ENCODE measurements around the gene TTLL5. TPM values are rescaled to one million over a fixed set of nuclear protein-coding genes. Genes with fewer than 3 reads are reported as not detected.

TTLL5 gene
- total RNA-seq, 1 donor, result 29.5 TPM

- TF ChIP-seq CTCF (IDR thresholded peaks at IDR 0.05; ENCODE audit: insufficient read depth, low read length), result no peak
- peak; percentile 51 for DNase-seq (ENCODE audit: low read depth)
- no peak overlapping the region for H3K4me3 ChIP-seq (ENCODE audit: low read depth, low read length)
Observed at GRCh38 chr14:75871181-75871880, 210.3 kb downstream of the TTLL5 start.

- DNase-seq (ENCODE audit: low read depth), result no peak
- TF ChIP-seq CTCF (IDR thresholded peaks at IDR 0.05; ENCODE audit: insufficient read depth, low read length), result no peak
- no peak overlapping the region for H3K4me3 ChIP-seq (ENCODE audit: low read depth, low read length)
Observed at GRCh38 chr14:75875958-75876357, 214.9 kb downstream of the TTLL5 start.

- TF ChIP-seq CTCF (IDR thresholded peaks at IDR 0.05; ENCODE audit: insufficient read depth, low read length), result no peak
- H3K4me3 ChIP-seq (ENCODE audit: low read depth, low read length), result no peak overlapping the region
- peak; percentile 71 for DNase-seq (ENCODE audit: low read depth)
Observed at GRCh38 chr14:75876530-75876929, 215.5 kb downstream of the TTLL5 start.

GRCh38 chr14:75877292-75877691 is 216.2 kb downstream of the TTLL5 start:
- TF ChIP-seq CTCF (IDR thresholded peaks at IDR 0.05; ENCODE audit: insufficient read depth, low read length), result no peak
- no peak overlapping the region for H3K4me3 ChIP-seq (ENCODE audit: low read depth, low read length)
- DNase-seq (ENCODE audit: low read depth), result peak; percentile 99

- DNase-seq (ENCODE audit: low read depth), result no peak
- TF ChIP-seq CTCF (IDR thresholded peaks at IDR 0.05; ENCODE audit: insufficient read depth, low read length), result no peak
- no peak overlapping the region for H3K4me3 ChIP-seq (ENCODE audit: low read depth, low read length)
Observed at GRCh38 chr14:75877884-75878283, 216.8 kb downstream of the TTLL5 start.

- peak; percentile 91 for DNase-seq (ENCODE audit: low read depth)
- no peak overlapping the region for H3K4me3 ChIP-seq (ENCODE audit: low read depth, low read length)
- TF ChIP-seq CTCF (IDR thresholded peaks at IDR 0.05; ENCODE audit: insufficient read depth, low read length), result no peak
Observed at GRCh38 chr14:75879031-75879430, 218.0 kb downstream of the TTLL5 start.

GRCh38 chr14:75880512-75880911 is 219.5 kb downstream of the TTLL5 start:
- H3K4me3 ChIP-seq (ENCODE audit: low read depth, low read length), result no peak overlapping the region
- DNase-seq (ENCODE audit: low read depth), result no peak
- no peak for TF ChIP-seq CTCF (IDR thresholded peaks at IDR 0.05; ENCODE audit: insufficient read depth, low read length)

All from fibroblast of the aortic adventitia (primary cell).